OCI-LY1 (cell line): ENCODE data around the gene EGR2.

Experiments used
- H2AFZ ChIP-seq: fragments of 200-600 bp; sonication (generic), shearing (Covaris generic); 2 replicates; pipeline ENCODE4 v1.6.0; 2014; ENCODE audit warnings: antibody characterized with exemption, mild to moderate bottlenecking, low read length
- H3F3A ChIP-seq: fragments of 200-600 bp; sonication (generic), shearing (Covaris generic); 2 replicates; pipeline ENCODE4 v1.6.0; 2014; ENCODE audit warnings: mild to moderate bottlenecking, antibody characterized with exemption, low read length, moderate library complexity; ENCODE audit not compliant: insufficient read depth
- H3K27ac ChIP-seq: fragments of 200-600 bp; sonication (generic); 2 replicates; pipeline ENCODE4 v1.5.1; 2014; ENCODE audit warnings: low read length, mixed run types, mild to moderate bottlenecking, low read depth; ENCODE audit not compliant: poor library complexity, severe bottlenecking
- H3K27me3 ChIP-seq: fragments of 200-600 bp; sonication (generic); 2 replicates; pipeline ENCODE4 v1.6.0; 2014; ENCODE audit warnings: antibody characterized with exemption, mild to moderate bottlenecking, low read length, moderate library complexity; ENCODE audit not compliant: insufficient read depth
- H3K36me3 ChIP-seq: fragments of 200-600 bp; sonication (generic); 2 replicates; pipeline ENCODE4 v1.6.1; 2014; ENCODE audit warnings: mild to moderate bottlenecking, antibody characterized with exemption, low read length, moderate library complexity, mixed read lengths; ENCODE audit not compliant: insufficient read depth
- H3K4me1 ChIP-seq: fragments of 200-600 bp; sonication (generic); 2 replicates; pipeline ENCODE4 v1.5.1; 2014; ENCODE audit warnings: mild to moderate bottlenecking, low read length, moderate library complexity; ENCODE audit not compliant: insufficient read depth, severe bottlenecking
- H3K4me2 ChIP-seq: fragments of 200-600 bp; sonication (generic), shearing (Covaris generic); 2 replicates; pipeline ENCODE4 v1.6.1; 2014; ENCODE audit warnings: low read length
- H3K4me3 ChIP-seq: fragments of 200-600 bp; sonication (generic); 2 replicates; pipeline ENCODE4 v1.5.1; 2014; ENCODE audit warnings: low read length, low read depth, mild to moderate bottlenecking, mixed read lengths; ENCODE audit not compliant: poor library complexity, severe bottlenecking
- H3K79me2 ChIP-seq: fragments of 200-600 bp; shearing (Covaris generic); 2 replicates; pipeline ENCODE4 v1.6.1; 2016; ENCODE audit warnings: mixed run types, low read length, mixed read lengths; ENCODE audit not compliant: insufficient read depth
- H3K9ac ChIP-seq: fragments of 200-600 bp; sonication (generic), shearing (Covaris generic); 2 replicates; pipeline ENCODE4 v1.6.1; 2014; ENCODE audit warnings: mild to moderate bottlenecking, low read length, mixed read lengths
- H3K9me2 ChIP-seq: fragments of 200-600 bp; sonication (generic), shearing (Covaris generic); 2 replicates; pipeline ENCODE4 v1.6.1; 2014; ENCODE audit warnings: low read depth, mild to moderate bottlenecking, low read length, mixed read lengths
- H3K9me3 ChIP-seq: fragments of 200-600 bp; shearing (Covaris generic); 2 replicates; pipeline ENCODE4 v1.6.1; 2014; ENCODE audit warnings: low read length, mixed read lengths
- H4K20me1 ChIP-seq: fragments of 200-600 bp; sonication (generic), shearing (Covaris generic); 2 replicates; pipeline ENCODE4 v1.6.0; 2016; ENCODE audit warnings: mild to moderate bottlenecking, low read length; ENCODE audit not compliant: insufficient read depth
- EZH2 ChIP-seq: fragments of 200-600 bp; sonication (generic), shearing (Covaris generic); IDR thresholded peaks from 2 replicates; pipeline ENCODE4 v1.8.0; 2017; ENCODE audit warnings: borderline replicate concordance, mixed run types, mild to moderate bottlenecking, antibody characterized with exemption, low read length, moderate library complexity, mixed read lengths
- TF ChIP-seq, protein P1 (sequence below): fragments of 200-600 bp; sonication (generic), shearing (Covaris generic); IDR thresholded peaks from 2 replicates; pipeline ENCODE4 v1.5.1; 2017; ENCODE audit warnings: mild to moderate bottlenecking, antibody characterized with exemption, low read length, moderate library complexity, mixed read lengths

The EGR2 gene

GRCh38 chr10:62853710-62854109, 37.5 kb upstream of the EGR2 start:
- no peaks in the 10 kb centered on the region for H3K36me3 ChIP-seq
- no peak overlapping the region for H3K4me3 ChIP-seq
- no peaks in the 10 kb centered on the region for H3F3A ChIP-seq
- no peaks in the 10 kb centered on the region for H3K79me2 ChIP-seq
- H3K4me2 ChIP-seq, result no peak overlapping the region
- no peaks in the 10 kb centered on the region for H4K20me1 ChIP-seq
- TF ChIP-seq, protein P1, sequence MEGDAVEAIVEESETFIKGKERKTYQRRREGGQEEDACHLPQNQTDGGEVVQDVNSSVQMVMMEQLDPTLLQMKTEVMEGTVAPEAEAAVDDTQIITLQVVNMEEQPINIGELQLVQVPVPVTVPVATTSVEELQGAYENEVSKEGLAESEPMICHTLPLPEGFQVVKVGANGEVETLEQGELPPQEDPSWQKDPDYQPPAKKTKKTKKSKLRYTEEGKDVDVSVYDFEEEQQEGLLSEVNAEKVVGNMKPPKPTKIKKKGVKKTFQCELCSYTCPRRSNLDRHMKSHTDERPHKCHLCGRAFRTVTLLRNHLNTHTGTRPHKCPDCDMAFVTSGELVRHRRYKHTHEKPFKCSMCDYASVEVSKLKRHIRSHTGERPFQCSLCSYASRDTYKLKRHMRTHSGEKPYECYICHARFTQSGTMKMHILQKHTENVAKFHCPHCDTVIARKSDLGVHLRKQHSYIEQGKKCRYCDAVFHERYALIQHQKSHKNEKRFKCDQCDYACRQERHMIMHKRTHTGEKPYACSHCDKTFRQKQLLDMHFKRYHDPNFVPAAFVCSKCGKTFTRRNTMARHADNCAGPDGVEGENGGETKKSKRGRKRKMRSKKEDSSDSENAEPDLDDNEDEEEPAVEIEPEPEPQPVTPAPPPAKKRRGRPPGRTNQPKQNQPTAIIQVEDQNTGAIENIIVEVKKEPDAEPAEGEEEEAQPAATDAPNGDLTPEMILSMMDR, result no peak
- no peak for TF ChIP-seq EZH2
- no peak overlapping the region for H3K9ac ChIP-seq
- H3K27me3 ChIP-seq, result no peaks in the 10 kb centered on the region
- H3K27ac ChIP-seq, result no peak overlapping the region
- no peaks in the 10 kb centered on the region for H3K4me1 ChIP-seq
- H3K9me3 ChIP-seq, result no peaks in the 10 kb centered on the region
- no peak overlapping the region for H2AFZ ChIP-seq
- no peaks in the 10 kb centered on the region for H3K9me2 ChIP-seq

GRCh38 chr10:62852961-62853702, 37.0 kb upstream of the EGR2 start:
- no peak overlapping the region for H3K9ac ChIP-seq
- no peak overlapping the region for H3K4me2 ChIP-seq
- no peaks in the 10 kb centered on the region for H3K9me3 ChIP-seq
- no peaks in the 10 kb centered on the region for H3K36me3 ChIP-seq
- TF ChIP-seq, protein P1, result no peak
- H3K27me3 ChIP-seq, result no peaks in the 10 kb centered on the region
- H3K4me1 ChIP-seq, result no peaks in the 10 kb centered on the region
- no peak overlapping the region for H2AFZ ChIP-seq
- no peaks in the 10 kb centered on the region for H3K79me2 ChIP-seq
- no peaks in the 10 kb centered on the region for H3F3A ChIP-seq
- H3K9me2 ChIP-seq, result no peaks in the 10 kb centered on the region
- H3K27ac ChIP-seq, result no peak overlapping the region
- H3K4me3 ChIP-seq, result no peak overlapping the region
- H4K20me1 ChIP-seq, result no peaks in the 10 kb centered on the region

DNA sequence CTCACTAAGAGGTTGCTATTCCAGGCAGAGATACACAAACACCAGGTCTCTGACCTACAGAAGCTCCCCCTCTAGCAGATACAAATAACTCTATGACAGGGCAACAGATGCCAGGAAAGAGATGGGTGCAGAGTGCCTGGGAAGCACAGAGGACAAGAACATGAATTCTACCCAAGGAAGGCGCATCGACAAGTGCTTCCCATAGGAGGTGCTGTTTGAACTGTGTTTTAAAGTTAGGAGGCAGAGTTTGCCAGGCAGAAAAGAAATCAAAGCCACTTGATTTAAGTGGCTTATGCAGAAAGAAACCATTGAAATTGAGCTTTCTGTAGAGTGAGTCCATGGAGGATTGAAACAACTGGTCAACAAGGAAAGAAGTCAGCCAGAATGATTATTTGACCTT, 35.3 kb upstream of the EGR2 start:
- Histone ChIP-seq H3K4me1 (no peaks in the 10 kb centered on the region), H4K20me1 (no peaks in the 10 kb centered on the region), H3K27ac (no peak overlapping the region), H3K79me2 (no peaks in the 10 kb centered on the region), H3K9me2 (no peaks in the 10 kb centered on the region), H3F3A (no peaks in the 10 kb centered on the region), H3K27me3 (no peaks in the 10 kb centered on the region), H3K4me2 (no peak overlapping the region), H3K36me3 (no peaks in the 10 kb centered on the region), H3K9ac (no peak overlapping the region), H2AFZ (no peak overlapping the region), H3K4me3 (no peak overlapping the region), H3K9me3 (peaks cover 6% of the 10 kb centered on the region; the same call in 1 of the 2 replicates)
- TF ChIP-seq, protein P1, result peak; percentile 40; the same call in 1 of the 2 replicates
- no peak for TF ChIP-seq EZH2
